Left ventricle myocardium superior (tissue), 1 donor: ENCODE measurements around the gene ESYT2. TPM values are rescaled to one million over a fixed set of nuclear protein-coding genes. Genes with fewer than 3 reads are reported as not detected.

ENCODE experiments used
- ATAC-seq: fragments of 200-7000 bp; cut with Tn5 transposase; one replicate; pipeline ENCODE4 v1.9.1; 2020; ENCODE audit warnings: mild to moderate bottlenecking, moderate library complexity
- DNase-seq: peaks from one replicate; pipeline ENCODE4 v3.0.0-alpha.2; 2020
- intact Hi-C: fragments of 100-400 bp; cut with micrococcal nuclease; formaldehyde crosslinking; loops from one replicate; pipeline ENCODE4 v1.11.0; 2022
- total RNA-seq: library from RNA; stranded (reverse); fragmentation: NEBNext Ultra II Directional; extraction: Animal tissue kit (Norgen Biotek cat#: 25700); gene quantifications from one replicate; pipeline ENCODE4 v1.2.1, GENCODE V29; 2021
- donor health status: DM: no; HTN: yes; CAD: no; lungs with severe emphysema.

The ESYT2 gene
- total RNA-seq, 1 donor from 2014 or later = 44.3 TPM

GRCh38 chr7:158781217-158781973 lies 47.9 kb downstream of the ESYT2 start:
- no peak for ATAC-seq
- DNase-seq = no peak
- intact Hi-C loops = no loop called here

- intact Hi-C loops = no loop called here
These were observed 50.0 kb downstream of the ESYT2 start for GRCh38 chr7:158779061-158780000.

GRCh38 chr7:158778471-158778870 lies 50.8 kb downstream of the ESYT2 start:
- intact Hi-C loops = no loop called here
- ATAC-seq (no peak), DNase-seq (no peak)

More at GRCh38 chr7:158779061-158780000, 50.0 kb downstream of the ESYT2 start:
- DNase-seq (peak; percentile 43), ATAC-seq (no peak)

- no peak for DNase-seq
- no peak for ATAC-seq
- intact Hi-C loops = no loop called here
These were observed 51.5 kb downstream of the ESYT2 start for GRCh38 chr7:158777793-158778192.

- no peak for ATAC-seq
- no peak for DNase-seq
- intact Hi-C loops = no loop called here
These were observed 52.8 kb downstream of the ESYT2 start for GRCh38 chr7:158776474-158776873.

- DNase-seq (no peak), ATAC-seq (no peak)
- intact Hi-C loops = no loop called here
These were observed 54.4 kb downstream of the ESYT2 start for GRCh38 chr7:158774952-158775351.

GRCh38 chr7:158772916-158773315 lies 56.4 kb downstream of the ESYT2 start:
- no peak for ATAC-seq
- intact Hi-C loops = no loop called here
- DNase-seq = no peak

GRCh38 chr7:158771213-158771834 lies 58.0 kb downstream of the ESYT2 start:
- DNase-seq = no peak
- intact Hi-C loops = no loop called here
- ATAC-seq = no peak

GRCh38 chr7:158767707-158768106 lies 61.6 kb downstream of the ESYT2 start:
- no peak for ATAC-seq
- intact Hi-C loops = no loop called here
- no peak for DNase-seq

GRCh38 chr7:158766570-158767281 lies 62.6 kb downstream of the ESYT2 start:
- intact Hi-C loops = no loop called here
- no peak for ATAC-seq

GRCh38 chr7:158765020-158765419 lies 64.3 kb downstream of the ESYT2 start:
- intact Hi-C loops = no loop called here
- ATAC-seq (peak; percentile 70), DNase-seq (peak; percentile 47)

More at GRCh38 chr7:158766570-158767281, 62.6 kb downstream of the ESYT2 start:
- DNase-seq = no peak

- intact Hi-C loops = no loop called here
- no peak for DNase-seq
- ATAC-seq = peak; percentile 82
These were observed 65.8 kb downstream of the ESYT2 start for GRCh38 chr7:158763454-158764033.

GRCh38 chr7:158761945-158762344 lies 67.4 kb downstream of the ESYT2 start:
- ATAC-seq (no peak), DNase-seq (no peak)
- intact Hi-C loops = no loop called here

GRCh38 chr7:158760936-158761335 lies 68.4 kb downstream of the ESYT2 start:
- ATAC-seq (no peak), DNase-seq (no peak)
- intact Hi-C loops = no loop called here

GRCh38 chr7:158760445-158760764 lies 68.9 kb downstream of the ESYT2 start:
- ATAC-seq (no peak), DNase-seq (no peak)
- intact Hi-C loops = no loop called here

GRCh38 chr7:158759749-158760444 lies 69.4 kb downstream of the ESYT2 start:
- DNase-seq (no peak), ATAC-seq (no peak)
- intact Hi-C loops = no loop called here

GRCh38 chr7:158759245-158759614 lies 70.1 kb downstream of the ESYT2 start:
- ATAC-seq (no peak), DNase-seq (no peak)
- intact Hi-C loops = no loop called here

- DNase-seq (no peak), ATAC-seq (no peak)
- intact Hi-C loops = no loop called here
These were observed 70.6 kb downstream of the ESYT2 start for GRCh38 chr7:158758586-158759244.
